NCI-H2171 treated with DMSO at 0.1 percent for 48 hours (cell line): ENCODE data around the gene EHBP1L1.

Experiments
- DNase-seq: peaks from one replicate; lab custom pipeline; 2025; lab: John Stamatoyannopoulos, UW

Gene EHBP1L1

GRCh38 chr11:65616575-65617001 lies 40.7 kb downstream of the EHBP1L1 start:
- DNase-seq, result no peak

- DNase-seq, result no peak
Observed at GRCh38 chr11:65617136-65617850, 41.4 kb downstream of the EHBP1L1 start.

- no peak for DNase-seq
Observed at GRCh38 chr11:65617990-65618751, 42.3 kb downstream of the EHBP1L1 start.

- DNase-seq, result peak; percentile 61
Observed at GRCh38 chr11:65618763-65619162, 42.9 kb downstream of the EHBP1L1 start.

GRCh38 chr11:65619281-65619928 lies 43.6 kb downstream of the EHBP1L1 start:
- no peak for DNase-seq

- DNase-seq, result no peak
Observed at GRCh38 chr11:65620666-65621065, 44.8 kb downstream of the EHBP1L1 start.

- no peak for DNase-seq
Observed at GRCh38 chr11:65621460-65621859, 45.6 kb downstream of the EHBP1L1 start.

GRCh38 chr11:65622011-65622410 lies 46.2 kb downstream of the EHBP1L1 start:
- no peak for DNase-seq

- no peak for DNase-seq
Observed at GRCh38 chr11:65623177-65623576, 47.3 kb downstream of the EHBP1L1 start.

GRCh38 chr11:65623852-65624616 lies 48.2 kb downstream of the EHBP1L1 start:
- DNase-seq, result no peak

- no peak for DNase-seq
Observed at GRCh38 chr11:65624931-65625627, 49.2 kb downstream of the EHBP1L1 start.

- DNase-seq, result peak; percentile 21
Observed at GRCh38 chr11:65625628-65626342, 49.9 kb downstream of the EHBP1L1 start.

GRCh38 chr11:65627202-65627601 lies 51.3 kb downstream of the EHBP1L1 start:
- no peak for DNase-seq

GRCh38 chr11:65629579-65629978 lies 53.7 kb downstream of the EHBP1L1 start:
- DNase-seq, result no peak

- DNase-seq, result no peak
Observed at GRCh38 chr11:65630215-65630614, 54.4 kb downstream of the EHBP1L1 start.

- DNase-seq, result no peak
Observed at GRCh38 chr11:65633390-65634108, 57.7 kb downstream of the EHBP1L1 start.

- DNase-seq, result no peak
Observed at GRCh38 chr11:65634109-65634436, 58.2 kb downstream of the EHBP1L1 start.

- no peak for DNase-seq
Observed at GRCh38 chr11:65634440-65634839, 58.6 kb downstream of the EHBP1L1 start.

GRCh38 chr11:65634905-65635731 lies 59.3 kb downstream of the EHBP1L1 start:
- DNase-seq, result no peak
